ENCODE results near the gene ACOXL.

Gene ACOXL

GRCh38 chr2:111045771-111046444 is 313.5 kb downstream of the ACOXL start:
- no peak for DNase-seq

GRCh38 chr2:111046670-111047069 is 314.3 kb downstream of the ACOXL start:
- DNase-seq = no peak

- DNase-seq = no peak
Observed at GRCh38 chr2:111048856-111049768, 316.7 kb downstream of the ACOXL start.

DNA sequence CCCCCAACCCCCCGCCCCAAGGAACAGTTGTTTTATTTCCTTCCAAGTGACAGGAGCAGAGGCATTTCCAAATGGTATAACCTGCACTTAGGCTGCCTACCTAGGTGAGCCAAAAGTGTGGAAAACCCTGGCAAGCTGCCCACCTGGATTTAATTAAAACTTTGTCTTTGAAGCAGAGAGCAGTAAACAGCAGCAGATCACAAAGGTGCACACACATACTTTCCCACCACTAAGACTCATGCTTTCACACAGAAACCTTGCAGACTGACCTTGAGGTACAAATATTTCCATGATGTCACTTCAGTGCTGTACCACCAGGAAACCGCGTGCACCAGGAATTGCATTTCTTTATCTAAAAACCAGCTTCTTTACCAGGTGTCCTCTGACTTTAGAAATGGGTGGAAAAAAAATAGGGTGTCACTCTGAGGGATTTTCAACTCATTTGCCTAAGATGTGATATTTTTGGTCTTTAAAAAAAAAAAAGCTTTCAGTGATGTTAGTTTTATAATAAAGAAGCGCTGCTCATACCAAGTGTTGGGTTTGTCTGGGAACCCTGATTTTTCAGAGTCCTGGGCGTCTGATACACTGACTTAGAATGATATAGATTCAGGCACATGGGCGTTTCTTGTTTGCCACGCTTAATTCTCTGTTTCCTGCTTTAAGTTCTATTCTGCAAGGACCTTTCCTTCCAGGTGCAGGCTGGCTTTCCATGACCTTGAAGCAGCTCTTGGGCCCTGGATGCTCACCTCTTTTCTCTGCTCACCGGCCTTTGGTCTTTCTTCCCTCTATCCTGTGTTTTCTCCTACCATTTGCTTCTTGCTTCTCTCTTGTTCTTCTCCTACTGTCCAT is 317.6 kb downstream of the ACOXL start:
- DNase-seq = no peak

DNA sequence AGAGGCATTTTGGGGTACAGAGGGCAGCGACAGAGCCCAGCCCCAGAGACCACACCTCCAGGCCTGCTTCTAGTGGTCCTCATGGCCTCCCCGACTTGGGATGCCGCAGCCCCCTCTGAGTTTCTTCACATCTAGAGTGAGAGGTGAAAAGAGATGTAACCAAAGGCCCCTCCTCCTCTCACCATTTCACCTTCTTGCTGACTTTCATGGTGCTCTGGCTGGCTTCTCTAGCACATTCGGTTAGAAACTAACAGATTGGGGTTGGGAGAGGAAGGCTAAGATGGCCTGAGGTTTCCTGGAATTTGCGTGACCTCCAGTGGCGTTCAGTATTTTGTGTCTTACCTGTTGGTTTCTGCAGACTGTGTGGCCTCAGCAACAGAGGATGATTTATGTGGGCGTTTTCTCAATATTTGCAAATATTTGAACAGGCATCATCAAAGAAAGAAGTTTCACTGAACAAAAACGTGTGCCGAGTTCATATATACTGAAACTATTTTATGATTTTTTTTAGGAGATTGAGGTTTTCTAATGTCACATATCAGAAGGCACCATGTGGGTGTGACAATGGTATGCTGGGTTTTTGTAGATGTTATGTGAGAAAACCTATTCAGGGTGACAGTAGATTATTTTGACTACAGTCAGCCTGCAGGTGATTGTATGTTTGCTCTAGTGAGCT is 318.5 kb downstream of the ACOXL start:
- DNase-seq = no peak

- DNase-seq = no peak
Observed at GRCh38 chr2:111052621-111053020, 320.2 kb downstream of the ACOXL start.

DNA sequence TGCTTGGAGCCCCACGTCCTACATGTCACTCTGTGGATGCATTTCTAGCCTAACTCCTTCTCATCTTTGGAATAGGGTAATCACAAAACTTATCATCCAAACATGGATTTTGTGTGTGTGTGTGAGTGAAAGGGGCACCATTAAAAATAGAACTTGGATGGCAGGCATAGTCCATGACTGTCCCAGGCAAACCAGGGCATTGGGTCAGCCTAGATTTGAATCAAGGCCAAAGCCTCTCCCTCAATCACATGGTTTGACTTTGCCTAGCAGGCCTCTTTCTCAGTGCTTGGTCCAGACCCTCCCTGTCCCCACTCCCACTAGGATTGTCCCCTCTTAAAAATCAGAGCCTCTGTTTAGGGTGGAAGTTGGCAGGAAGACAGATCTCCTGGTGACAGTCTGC is 320.9 kb downstream of the ACOXL start:
- no peak for DNase-seq

DNA sequence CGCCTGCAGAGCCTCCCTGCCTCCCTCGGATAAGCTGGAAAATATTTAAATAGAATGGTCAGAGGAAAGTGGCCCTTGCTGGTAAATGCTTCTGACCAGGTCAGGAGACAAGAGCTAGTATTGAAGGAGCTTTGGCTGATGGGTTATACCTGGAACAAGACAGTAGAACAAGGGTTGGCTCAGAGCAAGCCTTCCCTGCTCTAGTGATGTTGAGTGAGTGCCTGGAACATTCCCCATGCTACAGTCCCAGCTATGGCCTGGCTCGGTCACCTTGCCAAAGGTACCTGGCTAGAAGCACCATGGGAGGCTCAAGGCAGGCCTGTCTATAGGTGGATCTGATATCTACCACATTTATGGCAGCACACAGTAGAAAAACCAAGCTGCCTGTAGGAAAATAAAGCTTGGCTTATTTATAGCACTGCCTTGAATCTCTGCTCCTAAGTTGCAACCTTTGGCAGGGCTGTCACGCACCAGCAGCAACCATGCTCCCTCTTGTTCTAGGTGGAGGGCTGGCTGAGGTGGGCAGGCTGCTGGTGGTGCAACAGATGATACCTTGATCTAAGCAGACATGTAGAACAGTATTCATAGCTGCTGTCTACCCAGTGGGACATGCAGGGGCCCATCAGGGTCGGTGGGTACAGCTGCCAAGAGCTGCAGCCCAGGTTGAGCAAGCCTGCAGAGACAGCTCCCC is 321.6 kb downstream of the ACOXL start:
- no peak for DNase-seq

- no peak for DNase-seq
Observed at GRCh38 chr2:111054791-111055691, 322.7 kb downstream of the ACOXL start.

GRCh38 chr2:111055735-111056134 is 323.4 kb downstream of the ACOXL start:
- DNase-seq = no peak

- no peak for DNase-seq
Observed at GRCh38 chr2:111057045-111057444, 324.7 kb downstream of the ACOXL start.

DNA sequence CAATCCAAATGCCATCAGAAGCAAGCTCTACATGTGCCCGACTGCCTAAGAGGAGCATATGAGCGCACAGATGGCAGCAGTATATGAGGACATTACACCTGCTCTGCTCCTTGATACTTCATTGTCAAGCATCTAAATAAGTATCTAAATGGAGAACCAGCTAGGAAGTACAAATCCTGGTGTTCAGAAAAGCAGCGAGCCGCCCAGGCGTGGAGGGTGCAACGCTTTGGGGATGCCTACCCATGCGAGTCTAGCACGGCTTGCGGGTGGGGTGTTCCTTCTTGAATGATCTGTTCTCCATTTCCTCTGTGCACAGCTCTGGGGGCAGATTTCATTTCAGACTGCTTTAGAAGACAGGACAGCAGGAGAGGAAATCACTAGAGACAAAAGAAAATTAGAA is 325.3 kb downstream of the ACOXL start:
- DNase-seq = no peak

GRCh38 chr2:111058264-111058663 is 325.9 kb downstream of the ACOXL start:
- no peak for DNase-seq

- DNase-seq = no peak
Observed at GRCh38 chr2:111061191-111061590, 328.8 kb downstream of the ACOXL start.

GRCh38 chr2:111062417-111062816 is 330.0 kb downstream of the ACOXL start:
- no peak for DNase-seq

DNA sequence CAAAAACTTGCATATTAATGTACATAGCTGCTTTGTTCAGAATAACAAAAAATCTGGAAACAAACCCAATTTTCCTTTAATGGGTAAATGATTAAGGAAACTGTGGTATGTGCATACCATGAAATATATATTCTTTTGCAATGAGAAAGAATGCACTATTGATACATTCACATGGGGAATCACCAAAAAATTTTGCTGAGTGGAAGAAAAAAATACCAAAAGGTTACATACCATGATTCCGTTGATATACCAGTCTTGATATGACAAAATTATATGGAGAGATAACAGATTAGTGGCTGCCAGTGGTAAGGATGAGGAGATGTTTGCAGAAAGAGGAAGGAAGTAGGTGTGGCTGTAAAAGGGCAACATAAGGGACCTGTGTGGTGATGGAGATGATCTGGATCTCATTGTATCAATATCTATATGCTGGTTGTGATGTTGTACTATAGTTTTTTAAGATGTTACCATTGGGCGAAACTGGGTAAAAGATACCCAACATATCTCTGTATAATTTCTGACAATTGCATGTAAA is 333.8 kb downstream of the ACOXL start:
- DNase-seq = no peak

GRCh38 chr2:111068435-111069058 is 336.2 kb downstream of the ACOXL start:
- peak; percentile 1 for DNase-seq

DNA sequence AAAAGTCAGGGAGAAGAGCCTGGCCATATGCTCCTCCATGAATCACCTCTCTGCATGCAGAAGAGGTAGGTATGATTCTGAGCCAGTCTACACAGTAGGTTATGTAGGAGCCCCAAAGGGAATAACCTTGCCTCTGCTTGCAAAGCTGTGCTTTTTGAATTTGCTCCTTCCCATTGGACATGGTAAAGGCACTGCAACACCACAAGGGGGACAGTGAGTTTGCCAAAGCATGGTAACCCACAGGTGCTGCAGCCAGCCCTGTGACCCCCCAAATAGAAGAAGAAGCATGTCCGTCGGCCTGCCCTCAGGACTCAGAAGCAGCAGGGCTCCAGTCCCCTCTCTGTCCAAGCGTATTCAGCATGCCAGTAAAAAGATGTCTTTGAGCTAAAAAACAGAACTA is 337.3 kb downstream of the ACOXL start:
- no peak for DNase-seq

GRCh38 chr2:111071600-111072171 is 339.3 kb downstream of the ACOXL start:
- DNase-seq = no peak
